Liver (tissue), 9 donors: ENCODE measurements around the gene CWF19L2. TPM values are rescaled to one million over a fixed set of nuclear protein-coding genes. Genes with fewer than 3 reads are reported as not detected.

Experiments used
- DNase-seq: peaks from one replicate; pipeline ENCODE4 v3.0.0-alpha.2; 2017; ENCODE audit warnings: low spot score
- H3K27ac ChIP-seq, 2 donors: one replicate each; pipeline ENCODE4 v1.7.0; 2013; ENCODE audit warnings: inconsistent platforms in 2 of 2, low read length in 2 of 2, control low read depth in 1 of 2, low read depth in 1 of 2, mild to moderate bottlenecking in 1 of 2
- H3K27me3 ChIP-seq, 4 donors: one replicate each; pipeline versions ENCODE4 v1.6.1 to v1.7.0; 2013; ENCODE audit warnings: low read length in 3 of 4, inconsistent platforms in 1 of 4, mild to moderate bottlenecking in 1 of 4, moderate library complexity in 1 of 4; ENCODE audit not compliant: control insufficient read depth in 4 of 4, insufficient read depth in 4 of 4
- H3K36me3 ChIP-seq, 4 donors: one replicate each; pipeline versions ENCODE4 v1.6.1 to v1.7.0; 2013; ENCODE audit warnings: low read length in 3 of 4, mild to moderate bottlenecking in 3 of 4, low read depth in 1 of 4, moderate library complexity in 1 of 4; ENCODE audit not compliant: control insufficient read depth in 4 of 4, insufficient read depth in 3 of 4
- H3K4me1 ChIP-seq, 4 donors: one replicate each; pipeline versions ENCODE4 v1.6.1 to v1.7.0; 2013; ENCODE audit warnings: low read length in 3 of 4, mild to moderate bottlenecking in 3 of 4, moderate library complexity in 1 of 4; ENCODE audit not compliant: control insufficient read depth in 4 of 4, insufficient read depth in 4 of 4
- H3K4me3 ChIP-seq, 3 donors: one replicate each; pipeline versions ENCODE4 v1.6.1 to v1.7.0; 2013; ENCODE audit warnings: low read length in 3 of 3, control low read depth in 1 of 3, low read depth in 1 of 3, mild to moderate bottlenecking in 1 of 3
- H3K9ac ChIP-seq, 2 donors: one replicate each; pipeline ENCODE4 v1.7.0; 2013; ENCODE audit warnings: low read length in 2 of 2, mild to moderate bottlenecking in 2 of 2, moderate library complexity in 2 of 2, control low read depth in 1 of 2, low read depth in 1 of 2
- H3K9me3 ChIP-seq, 4 donors: one replicate each; pipeline versions ENCODE4 v1.6.1 to v1.7.0; 2013; ENCODE audit warnings: low read length in 3 of 4; ENCODE audit not compliant: control insufficient read depth in 4 of 4
- CTCF ChIP-seq: fragments of 150-350 bp; IDR thresholded peaks from 2 replicates; pipeline ENCODE4 v1.5.1; 2017; ENCODE audit warnings: improper control_type of control experiment, low read depth, low read length; ENCODE audit not compliant: missing input control
- EGR1 ChIP-seq, 2 donors: IDR thresholded peaks; 2 replicates each; pipeline ENCODE4 v1.6.1; 2016 to 2018; ENCODE audit warnings: antibody characterized with exemption in 2 of 2, low read depth in 2 of 2
- FOXA1 ChIP-seq: IDR thresholded peaks from 2 replicates; pipeline ENCODE4 v1.6.1; 2016; ENCODE audit warnings: antibody characterized with exemption
- FOXA2 ChIP-seq: IDR thresholded peaks from 2 replicates; pipeline ENCODE4 v1.6.1; 2016; ENCODE audit warnings: antibody characterized with exemption
- GABPA ChIP-seq, 2 donors: IDR thresholded peaks in 1 of 2; conservative IDR thresholded peaks in 1 of 2; 2 replicates each; pipeline ENCODE4 v1.6.1; 2016; ENCODE audit warnings: antibody characterized with exemption in 2 of 2, mild to moderate bottlenecking in 1 of 2, moderate library complexity in 1 of 2
- HNF4A ChIP-seq, 2 donors: conservative IDR thresholded peaks; 2 replicates each; pipeline ENCODE4 v1.6.1; 2016; ENCODE audit warnings: antibody characterized with exemption in 2 of 2, mild to moderate bottlenecking in 2 of 2
- HNF4G ChIP-seq: IDR thresholded peaks from 2 replicates; pipeline ENCODE4 v1.6.1; 2016; ENCODE audit warnings: antibody characterized with exemption
- JUND ChIP-seq, 2 donors: IDR thresholded peaks; 2 replicates each; pipeline ENCODE4 v1.6.1; 2016; ENCODE audit warnings: antibody characterized with exemption in 2 of 2
- NR2F2 ChIP-seq: IDR thresholded peaks from 2 replicates; pipeline ENCODE4 v1.6.1; 2016; ENCODE audit warnings: antibody characterized with exemption
- RAD21 ChIP-seq, 2 donors: IDR thresholded peaks; 2 replicates each; pipeline ENCODE4 v1.6.1; 2016; ENCODE audit warnings: antibody characterized with exemption in 2 of 2, mild to moderate bottlenecking in 2 of 2
- REST ChIP-seq: IDR thresholded peaks from 2 replicates; pipeline ENCODE4 v1.6.1; 2016; ENCODE audit warnings: antibody characterized with exemption, mild to moderate bottlenecking
- RXRA ChIP-seq, 2 donors: IDR thresholded peaks; 2 replicates each; pipeline ENCODE4 v1.6.1; 2017 to 2018; ENCODE audit warnings: antibody characterized with exemption in 2 of 2, mild to moderate bottlenecking in 1 of 2
- SP1 ChIP-seq: IDR thresholded peaks from 2 replicates; pipeline ENCODE4 v1.6.1; 2018; ENCODE audit warnings: antibody characterized with exemption, mild to moderate bottlenecking
- TAF1 ChIP-seq: conservative IDR thresholded peaks from 2 replicates; pipeline ENCODE4 v1.6.1; 2016; ENCODE audit warnings: antibody characterized with exemption, mild to moderate bottlenecking
- YY1 ChIP-seq: IDR thresholded peaks from 2 replicates; pipeline ENCODE4 v1.6.1; 2016; ENCODE audit warnings: antibody characterized with exemption, mild to moderate bottlenecking
- ZBTB33 ChIP-seq: IDR thresholded peaks from 2 replicates; pipeline ENCODE4 v1.6.1; 2016; ENCODE audit warnings: antibody characterized with exemption
- WGBS: extraction: QIAGEN DNeasy Blood & Tissue Kit; methylation state at CpG from one replicate; pipeline ENCODE4 v1.1.7; 2013; 5-methylcytosine and 5-hydroxymethylcytosine counted together
- polyA plus RNA-seq, 2 donors: library from polyadenylated mRNA; stranded (reverse) in 1 of 2; unstranded in 1 of 2; fragments of 200-250 nt in 1 of 2; fragments of >200 nt in 1 of 2; fragmentation: Nextera tagmentation in 1 of 2; extraction: Ambion mirVana in 1 of 2; gene quantifications; one replicate each; pipeline versions ENCODE4 v1.2.1 to v1.2.3, GENCODE V29; 2013 to 2015
- total RNA-seq, 2 donors: library from RNA; depleted of rRNA; stranded (reverse); fragments of >200 nt; gene quantifications; one replicate each; pipeline ENCODE4 v1.2.3, GENCODE V29; 2014
- TF ChIP-seq, protein P1 (sequence below): IDR thresholded peaks from 2 replicates; pipeline ENCODE4 v1.6.1; 2016; ENCODE audit warnings: antibody characterized with exemption
- donor health status: healthy.
- donor health status: healthy.
- donor health status: healthy.
- donor health status: healthy.
- donor health status: healthy.

The CWF19L2 gene
- total and polyA plus RNA-seq, 4 donors: 2.0 to 10.7 (median 5.8) TPM

DNA sequence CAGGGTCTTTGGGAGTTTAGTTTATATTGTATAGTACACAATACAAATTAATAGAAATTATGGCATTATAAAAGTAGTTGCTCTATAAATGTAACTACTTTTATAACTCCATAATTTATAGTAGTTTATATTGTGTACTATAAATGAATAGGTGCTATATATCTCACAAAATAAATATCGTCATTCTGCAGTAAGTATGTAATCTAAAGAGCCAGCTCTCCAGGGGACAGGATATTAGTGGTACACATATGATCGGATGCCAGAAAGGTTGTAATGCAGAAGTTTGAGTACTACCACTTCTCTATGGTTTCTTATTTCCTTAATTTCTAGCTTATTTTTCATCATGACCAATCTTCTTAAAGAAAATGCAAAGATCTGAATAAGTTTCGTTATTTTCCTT lies 20.2 kb upstream of the CWF19L2 start:
- TF ChIP-seq TAF1 (no peak), RAD21 (IDR thresholded peaks at IDR 0.05) (no peak), HNF4A (conservative IDR thresholded peaks at IDR 0.05) (no peak), HNF4G (no peak), JUND (IDR thresholded peaks at IDR 0.05) (no peak), GABPA (IDR thresholded peaks at IDR 0.05 in 1 of 2, conservative IDR thresholded peaks at IDR 0.05 in 1 of 2) (no peak), REST (no peak), SP1 (no peak), CTCF (no peak)

DNA sequence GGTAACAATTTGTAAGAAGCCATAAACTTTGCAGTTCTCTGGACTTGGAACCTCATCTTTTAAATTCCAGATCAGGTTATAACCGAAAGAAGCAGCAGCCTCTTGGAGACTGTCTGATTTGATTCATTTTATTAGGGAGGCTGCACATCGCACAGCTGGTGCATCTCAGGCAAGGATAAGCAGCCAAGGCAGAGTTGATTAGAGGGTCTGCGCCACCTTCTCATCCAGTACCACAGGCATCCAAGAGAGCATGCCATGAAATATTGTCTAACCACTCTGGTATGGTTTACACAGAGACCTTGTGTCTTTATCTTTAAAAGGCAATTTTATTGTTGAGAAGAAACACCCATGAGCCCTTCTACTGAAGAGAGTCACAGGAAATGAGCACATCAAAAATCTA lies 16.2 kb upstream of the CWF19L2 start:
- no peak for DNase-seq
- Histone ChIP-seq H3K4me3 (no peak overlapping the region), H3K4me1 (no peaks in the 10 kb centered on the region), H3K36me3 (no peaks in the 10 kb centered on the region), H3K9me3 (no peaks in the 10 kb centered on the region), H3K27ac (no peak overlapping the region), H3K27me3 (no peaks in the 10 kb centered on the region), H3K9ac (no peak overlapping the region)
- WGBS: 85% methylated on average over 3 of the region's 3 CpGs
- TF ChIP-seq EGR1 (IDR thresholded peaks at IDR 0.05; ENCODE audit: low read depth in 2 of 2) (no peak), GABPA (IDR thresholded peaks at IDR 0.05 in 1 of 2, conservative IDR thresholded peaks at IDR 0.05 in 1 of 2) (no peak), FOXA1 (no peak), HNF4G (no peak), SP1 (no peak), NR2F2 (no peak), REST (no peak), CTCF (no peak), RXRA (IDR thresholded peaks at IDR 0.05) (no peak), YY1 (no peak), TAF1 (no peak), ZBTB33 (no peak), HNF4A (conservative IDR thresholded peaks at IDR 0.05) (no peak), RAD21 (IDR thresholded peaks at IDR 0.05) (no peak), FOXA2 (no peak)
- TF ChIP-seq, protein P1, sequence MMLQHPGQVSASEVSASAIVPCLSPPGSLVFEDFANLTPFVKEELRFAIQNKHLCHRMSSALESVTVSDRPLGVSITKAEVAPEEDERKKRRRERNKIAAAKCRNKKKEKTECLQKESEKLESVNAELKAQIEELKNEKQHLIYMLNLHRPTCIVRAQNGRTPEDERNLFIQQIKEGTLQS: no peak

More for the DNA sequence above, 20.2 kb upstream of the CWF19L2 start:
- DNase-seq: no peak
- Histone ChIP-seq H3K4me3 (no peak overlapping the region), H3K27me3 (no peaks in the 10 kb centered on the region), H3K36me3 (no peaks in the 10 kb centered on the region), H3K4me1 (no peaks in the 10 kb centered on the region), H3K9me3 (no peaks in the 10 kb centered on the region), H3K9ac (no peak overlapping the region), H3K27ac (no peak overlapping the region)
- 79% methylated on average over 3 of the region's 3 CpGs for WGBS
